ENCODE results near the gene RSL1D1.
"Not testable (repeated sequence)": the region's sequence is repeated elsewhere in the genome, so short reads cannot be mapped to it uniquely, and the experiment has no call there.

The RSL1D1 gene

DNA sequence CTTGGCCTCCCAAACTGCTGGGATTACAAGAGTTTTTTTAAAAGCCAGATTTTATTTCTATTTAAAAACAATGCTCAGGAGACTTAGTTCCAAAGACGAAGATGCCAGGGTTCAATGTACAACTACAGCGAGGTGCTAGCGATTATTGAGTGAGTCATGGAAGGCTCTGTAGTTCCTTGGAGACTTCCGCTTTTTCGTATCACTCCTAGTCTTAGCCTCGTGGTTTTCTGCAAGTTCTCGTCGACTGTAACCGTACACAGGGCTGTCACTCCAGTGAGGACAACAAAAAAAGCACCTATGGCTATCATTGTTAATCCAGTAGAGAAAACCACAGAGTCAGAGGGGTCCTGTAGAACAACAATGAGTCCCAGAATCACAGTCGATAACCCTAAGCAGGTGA, 31.5 kb downstream of the RSL1D1 start:
- H3K4me2 ChIP-seq (ENCODE audit: low read depth, low read length, poor library complexity, severe bottlenecking) = no peak overlapping the region
- H3K4me3 ChIP-seq (ENCODE audit: low read length, poor library complexity, severe bottlenecking) = no peak overlapping the region
- no peak overlapping the region for H3K9ac ChIP-seq (ENCODE audit: low read depth, low read length, poor library complexity, severe bottlenecking)
- H4K20me1 ChIP-seq (ENCODE audit: insufficient read depth, low read length, poor library complexity, severe bottlenecking) = no peaks in the 10 kb centered on the region
- no peak overlapping the region for H2AFZ ChIP-seq (ENCODE audit: low read length)
- no peaks in the 10 kb centered on the region for H3K79me2 ChIP-seq (ENCODE audit: insufficient read depth, low read length)
- no peaks in the 10 kb centered on the region for H3K9me2 ChIP-seq (replicated peaks; ENCODE audit: low read depth, low read length)
- no peaks in the 10 kb centered on the region for H3K4me1 ChIP-seq (ENCODE audit: insufficient read depth, low read length, poor library complexity, severe bottlenecking)
- no peaks in the 10 kb centered on the region for H3K36me3 ChIP-seq (ENCODE audit: insufficient read depth, low read length)
- H3K9me3 ChIP-seq (ENCODE audit: insufficient read depth, low read depth, low read length) = no peaks in the 10 kb centered on the region
- no peaks in the 10 kb centered on the region for H3K27me3 ChIP-seq (ENCODE audit: insufficient read depth, low read length, poor library complexity, severe bottlenecking)
- TF ChIP-seq EZH2phosphoT487 (IDR thresholded peaks at IDR 0.05; ENCODE audit: borderline replicate concordance) = no peak
- no peak for TF ChIP-seq CTCF (conservative IDR thresholded peaks at IDR 0.05; ENCODE audit: low read length)
- H3F3A ChIP-seq (ENCODE audit: low read depth) = no peaks in the 10 kb centered on the region

DNA sequence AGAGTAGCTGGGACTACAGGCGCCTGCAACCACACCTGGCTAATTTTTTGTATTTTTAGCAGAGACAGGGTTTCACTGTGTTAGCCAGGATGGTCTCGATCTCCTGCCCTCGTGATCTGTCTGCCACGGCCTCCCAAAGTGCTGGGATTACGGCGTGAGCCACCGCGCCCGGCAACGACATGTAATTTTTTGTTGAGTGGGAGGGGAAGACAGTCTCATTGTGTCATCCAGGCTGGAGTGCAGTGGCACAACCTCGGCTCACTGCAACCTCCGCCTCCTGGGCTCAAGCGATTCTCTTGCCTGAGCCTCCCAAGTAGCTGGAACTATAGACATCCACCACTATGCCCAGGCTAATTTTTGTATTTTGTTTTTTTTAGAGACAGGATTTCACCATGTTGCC, 32.4 kb downstream of the RSL1D1 start:
- H3K36me3 ChIP-seq (ENCODE audit: insufficient read depth, low read length); H3F3A ChIP-seq (ENCODE audit: low read depth); H3K4me2 ChIP-seq (ENCODE audit: low read depth, low read length, poor library complexity, severe bottlenecking); H3K9me2 ChIP-seq (replicated peaks; ENCODE audit: low read depth, low read length); H3K9me3 ChIP-seq (ENCODE audit: insufficient read depth, low read depth, low read length); H2AFZ ChIP-seq (ENCODE audit: low read length); H3K9ac ChIP-seq (ENCODE audit: low read depth, low read length, poor library complexity, severe bottlenecking); H4K20me1 ChIP-seq (ENCODE audit: insufficient read depth, low read length, poor library complexity, severe bottlenecking); H3K27me3 ChIP-seq (ENCODE audit: insufficient read depth, low read length, poor library complexity, severe bottlenecking); H3K4me1 ChIP-seq (ENCODE audit: insufficient read depth, low read length, poor library complexity, severe bottlenecking); H3K4me3 ChIP-seq (ENCODE audit: low read length, poor library complexity, severe bottlenecking); H3K79me2 ChIP-seq (ENCODE audit: insufficient read depth, low read length): not testable (repeated sequence)

DNA sequence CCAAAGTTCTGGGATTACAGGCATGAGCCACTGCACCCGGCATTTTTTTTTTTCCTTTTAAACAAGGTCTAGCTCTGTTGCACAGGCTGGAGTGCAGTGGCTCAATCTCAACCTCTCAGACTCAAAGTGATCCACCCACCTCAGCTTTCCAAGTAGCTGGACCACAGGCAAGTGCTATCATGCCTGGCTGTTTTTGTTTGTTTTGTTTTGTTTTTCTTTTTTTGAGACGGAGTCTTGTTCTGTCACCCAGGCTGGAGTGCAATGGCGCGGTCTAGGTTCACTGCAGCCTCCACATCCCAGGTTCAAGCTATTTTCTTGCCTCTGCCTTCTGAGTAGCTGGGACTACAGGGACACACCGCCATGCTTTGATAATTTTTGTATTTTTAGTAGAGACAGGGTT, 35.2 kb downstream of the RSL1D1 start:
- Histone ChIP-seq H3F3A (ENCODE audit: low read depth) (no peaks in the 10 kb centered on the region), H3K4me1 (ENCODE audit: insufficient read depth, low read length, poor library complexity, severe bottlenecking) (no peaks in the 10 kb centered on the region), H3K79me2 (ENCODE audit: insufficient read depth, low read length) (no peaks in the 10 kb centered on the region), H2AFZ (ENCODE audit: low read length) (no peak overlapping the region), H4K20me1 (ENCODE audit: insufficient read depth, low read length, poor library complexity, severe bottlenecking) (no peaks in the 10 kb centered on the region), H3K9me2 (replicated peaks; ENCODE audit: low read depth, low read length) (no peaks in the 10 kb centered on the region), H3K9ac (ENCODE audit: low read depth, low read length, poor library complexity, severe bottlenecking) (no peak overlapping the region), H3K4me2 (ENCODE audit: low read depth, low read length, poor library complexity, severe bottlenecking) (no peak overlapping the region), H3K4me3 (ENCODE audit: low read length, poor library complexity, severe bottlenecking) (no peak overlapping the region), H3K27me3 (ENCODE audit: insufficient read depth, low read length, poor library complexity, severe bottlenecking) (no peaks in the 10 kb centered on the region), H3K9me3 (ENCODE audit: insufficient read depth, low read depth, low read length) (no peaks in the 10 kb centered on the region), H3K36me3 (ENCODE audit: insufficient read depth, low read length) (no peaks in the 10 kb centered on the region)
- TF ChIP-seq CTCF (conservative IDR thresholded peaks at IDR 0.05; ENCODE audit: low read length) = no peak
- no peak for TF ChIP-seq EZH2phosphoT487 (IDR thresholded peaks at IDR 0.05; ENCODE audit: borderline replicate concordance)

- H3K79me2 ChIP-seq (ENCODE audit: insufficient read depth, low read length); H3K9me2 ChIP-seq (replicated peaks; ENCODE audit: low read depth, low read length); H3K4me2 ChIP-seq (ENCODE audit: low read depth, low read length, poor library complexity, severe bottlenecking); H3F3A ChIP-seq (ENCODE audit: low read depth); H2AFZ ChIP-seq (ENCODE audit: low read length); H3K9ac ChIP-seq (ENCODE audit: low read depth, low read length, poor library complexity, severe bottlenecking); H3K9me3 ChIP-seq (ENCODE audit: insufficient read depth, low read depth, low read length); H3K4me1 ChIP-seq (ENCODE audit: insufficient read depth, low read length, poor library complexity, severe bottlenecking); H3K36me3 ChIP-seq (ENCODE audit: insufficient read depth, low read length); H3K4me3 ChIP-seq (ENCODE audit: low read length, poor library complexity, severe bottlenecking); H3K27me3 ChIP-seq (ENCODE audit: insufficient read depth, low read length, poor library complexity, severe bottlenecking); H4K20me1 ChIP-seq (ENCODE audit: insufficient read depth, low read length, poor library complexity, severe bottlenecking): not testable (repeated sequence)
These were observed 36.5 kb downstream of the RSL1D1 start for GRCh38 chr16:11814800-11815199.

Measured in Loucy (cell line).